Inflammatory macrophage treated with lipopolysaccharide for 1 hour (primary cell): ENCODE results near the gene BRK1.
"Not testable (repeated sequence)": the region's sequence is repeated elsewhere in the genome, so short reads cannot be mapped to it uniquely, and the experiment has no call there.

Experiments used
- DNase-seq, 2 donors: peaks; one replicate each; pipeline ENCODE4 v3.0.0-alpha.2; 2020 to 2022

The BRK1 gene

GRCh38 chr3:10145685-10146084, 30.2 kb downstream of the BRK1 start:
- peak; percentile 59 to 63 for DNase-seq

- peak; percentile 51 to 65 for DNase-seq
Measured at GRCh38 chr3:10149226-10149625, 33.8 kb downstream of the BRK1 start.

GRCh38 chr3:10150987-10151386, 35.5 kb downstream of the BRK1 start:
- DNase-seq = no peak

- no peak for DNase-seq
Measured at GRCh38 chr3:10154335-10155122, 39.1 kb downstream of the BRK1 start.

GRCh38 chr3:10155123-10155472, 39.6 kb downstream of the BRK1 start:
- DNase-seq = no peak

GRCh38 chr3:10155658-10156057, 40.2 kb downstream of the BRK1 start:
- no peak for DNase-seq

- no peak for DNase-seq
Measured at GRCh38 chr3:10157031-10157430, 41.6 kb downstream of the BRK1 start.

GRCh38 chr3:10158555-10158954, 43.1 kb downstream of the BRK1 start:
- DNase-seq = not testable (repeated sequence)

GRCh38 chr3:10160346-10160745, 44.9 kb downstream of the BRK1 start:
- DNase-seq = no peak

GRCh38 chr3:10160925-10161324, 45.5 kb downstream of the BRK1 start:
- no peak for DNase-seq

GRCh38 chr3:10162185-10162584, 46.7 kb downstream of the BRK1 start:
- peak; percentile 49 to 58 for DNase-seq

GRCh38 chr3:10164201-10164545, 48.7 kb downstream of the BRK1 start:
- DNase-seq = not testable (repeated sequence)

GRCh38 chr3:10164546-10165393, 49.3 kb downstream of the BRK1 start, which contains the start of gene IRAK2:
IRAK2 (plus strand) TSS chr3:10164919; CDS start chr3:10164955, 36 bp downstream.
- peak; percentile 69 to 84 for DNase-seq

- no peak for DNase-seq
Measured at GRCh38 chr3:10166213-10166604, 50.7 kb downstream of the BRK1 start.

GRCh38 chr3:10169000-10169496, 53.6 kb downstream of the BRK1 start:
- no peak for DNase-seq

- DNase-seq = no peak
Measured at GRCh38 chr3:10170915-10171478, 55.5 kb downstream of the BRK1 start.

- no peak for DNase-seq
Measured at GRCh38 chr3:10173095-10173925, 57.8 kb downstream of the BRK1 start.

- peak; percentile 98 to 100 for DNase-seq
Measured at GRCh38 chr3:10173926-10174435, 58.5 kb downstream of the BRK1 start.

GRCh38 chr3:10175334-10175733, 59.9 kb downstream of the BRK1 start:
- DNase-seq = not testable (repeated sequence)

- not testable (repeated sequence) for DNase-seq
Measured at GRCh38 chr3:10176150-10176549, 60.7 kb downstream of the BRK1 start.
